MM.1S (cell line): ENCODE results near the gene EPHB1.

ENCODE experiments used
- DNase-seq: peaks from one replicate; pipeline ENCODE4 v3.0.0-alpha.2; 2015
- H2AFZ ChIP-seq: fragments of 300-600 bp; sonication (generic); 2 replicates; pipeline ENCODE4 v1.6.0; 2016; ENCODE audit warnings: antibody characterized with exemption, low read length
- H3F3A ChIP-seq: fragments of 300-600 bp; sonication (generic); 2 replicates; pipeline ENCODE4 v1.6.1; 2016; ENCODE audit warnings: mild to moderate bottlenecking, antibody characterized with exemption, low read length, moderate library complexity, mixed read lengths; ENCODE audit not compliant: insufficient read depth
- H3K27ac ChIP-seq: fragments of 300-600 bp; sonication (generic); 2 replicates; pipeline ENCODE4 v1.5.1; 2016; ENCODE audit warnings: mild to moderate bottlenecking, low read length
- H3K27me3 ChIP-seq: fragments of 300-600 bp; sonication (generic); replicated peaks from 2 replicates; pipeline ENCODE4 v1.6.0; 2016; ENCODE audit warnings: low read length; ENCODE audit not compliant: insufficient read depth
- H3K36me3 ChIP-seq: fragments of 300-600 bp; sonication (generic); replicated peaks from 2 replicates; pipeline ENCODE4 v1.6.1; 2016; ENCODE audit warnings: mild to moderate bottlenecking, low read length, mixed read lengths; ENCODE audit not compliant: insufficient read depth
- H3K4me1 ChIP-seq: fragments of 300-600 bp; sonication (generic); 2 replicates; pipeline ENCODE4 v1.6.1; 2016; ENCODE audit warnings: low read length, mixed read lengths
- H3K4me2 ChIP-seq: fragments of 300-600 bp; sonication (generic); 2 replicates; pipeline ENCODE4 v1.6.0; 2016; ENCODE audit warnings: low read depth, low read length
- H3K4me3 ChIP-seq: fragments of 300-600 bp; sonication (generic); 2 replicates; pipeline ENCODE4 v1.5.1; 2016; ENCODE audit warnings: low read length, mixed read lengths
- H3K79me2 ChIP-seq: fragments of 300-600 bp; sonication (generic); 2 replicates; pipeline ENCODE4 v1.6.1; 2016; ENCODE audit warnings: mixed run types, low read length, mixed read lengths
- H3K9ac ChIP-seq: fragments of 300-600 bp; sonication (generic); 2 replicates; pipeline ENCODE4 v1.6.1; 2016; ENCODE audit warnings: low read length, mixed read lengths
- H3K9me2 ChIP-seq: fragments of 300-600 bp; sonication (generic); replicated peaks from 2 replicates; pipeline ENCODE4 v1.6.1; 2016; ENCODE audit warnings: mild to moderate bottlenecking, low read length, mixed read lengths; ENCODE audit not compliant: insufficient read depth
- H3K9me3 ChIP-seq: fragments of 300-600 bp; sonication (generic); replicated peaks from 2 replicates; pipeline ENCODE4 v1.6.1; 2016; ENCODE audit warnings: mild to moderate bottlenecking, low read length, mixed read lengths; ENCODE audit not compliant: insufficient read depth
- H4K20me1 ChIP-seq: fragments of 300-600 bp; sonication (generic); 2 replicates; pipeline ENCODE4 v1.6.1; 2016; ENCODE audit warnings: mild to moderate bottlenecking, low read length, moderate library complexity, mixed read lengths; ENCODE audit not compliant: insufficient read depth
- EZH2 ChIP-seq: fragments of 300-600 bp; sonication (generic); optimal IDR thresholded peaks from 2 replicates; pipeline ENCODE3; 2017; ENCODE audit warnings: low read depth, mild to moderate bottlenecking, antibody characterized with exemption, low read length, mixed read lengths
- EZH2phosphoT487 ChIP-seq: fragments of 300-600 bp; sonication (generic); IDR thresholded peaks from 2 replicates; pipeline ENCODE4 v1.6.1; 2018; ENCODE audit warnings: antibody characterized with exemption, low read length
- TF ChIP-seq, protein P1 (sequence below): fragments of 300-600 bp; sonication (generic); IDR thresholded peaks from 2 replicates; pipeline ENCODE4 v1.5.1; 2016; ENCODE audit warnings: antibody characterized with exemption, low read length, mixed read lengths

The EPHB1 gene

GRCh38 chr3:135081856-135082434, 286.9 kb downstream of the EPHB1 start:
- Histone ChIP-seq H3K36me3 (no peaks in the 10 kb centered on the region), H2AFZ (no peak overlapping the region), H3F3A (no peaks in the 10 kb centered on the region), H3K79me2 (no peaks in the 10 kb centered on the region), H3K4me3 (no peak overlapping the region), H3K9me3 (no peaks in the 10 kb centered on the region), H3K9ac (no peak overlapping the region), H3K9me2 (no peaks in the 10 kb centered on the region), H3K4me1 (no peaks in the 10 kb centered on the region), H3K27ac (no peak overlapping the region), H3K27me3 (no peaks in the 10 kb centered on the region), H3K4me2 (no peak overlapping the region), H4K20me1 (no peaks in the 10 kb centered on the region)
- TF ChIP-seq EZH2 (no peak), EZH2phosphoT487 (no peak)
- TF ChIP-seq, protein P1, sequence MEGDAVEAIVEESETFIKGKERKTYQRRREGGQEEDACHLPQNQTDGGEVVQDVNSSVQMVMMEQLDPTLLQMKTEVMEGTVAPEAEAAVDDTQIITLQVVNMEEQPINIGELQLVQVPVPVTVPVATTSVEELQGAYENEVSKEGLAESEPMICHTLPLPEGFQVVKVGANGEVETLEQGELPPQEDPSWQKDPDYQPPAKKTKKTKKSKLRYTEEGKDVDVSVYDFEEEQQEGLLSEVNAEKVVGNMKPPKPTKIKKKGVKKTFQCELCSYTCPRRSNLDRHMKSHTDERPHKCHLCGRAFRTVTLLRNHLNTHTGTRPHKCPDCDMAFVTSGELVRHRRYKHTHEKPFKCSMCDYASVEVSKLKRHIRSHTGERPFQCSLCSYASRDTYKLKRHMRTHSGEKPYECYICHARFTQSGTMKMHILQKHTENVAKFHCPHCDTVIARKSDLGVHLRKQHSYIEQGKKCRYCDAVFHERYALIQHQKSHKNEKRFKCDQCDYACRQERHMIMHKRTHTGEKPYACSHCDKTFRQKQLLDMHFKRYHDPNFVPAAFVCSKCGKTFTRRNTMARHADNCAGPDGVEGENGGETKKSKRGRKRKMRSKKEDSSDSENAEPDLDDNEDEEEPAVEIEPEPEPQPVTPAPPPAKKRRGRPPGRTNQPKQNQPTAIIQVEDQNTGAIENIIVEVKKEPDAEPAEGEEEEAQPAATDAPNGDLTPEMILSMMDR = no peak
- DNase-seq = no peak

DNA sequence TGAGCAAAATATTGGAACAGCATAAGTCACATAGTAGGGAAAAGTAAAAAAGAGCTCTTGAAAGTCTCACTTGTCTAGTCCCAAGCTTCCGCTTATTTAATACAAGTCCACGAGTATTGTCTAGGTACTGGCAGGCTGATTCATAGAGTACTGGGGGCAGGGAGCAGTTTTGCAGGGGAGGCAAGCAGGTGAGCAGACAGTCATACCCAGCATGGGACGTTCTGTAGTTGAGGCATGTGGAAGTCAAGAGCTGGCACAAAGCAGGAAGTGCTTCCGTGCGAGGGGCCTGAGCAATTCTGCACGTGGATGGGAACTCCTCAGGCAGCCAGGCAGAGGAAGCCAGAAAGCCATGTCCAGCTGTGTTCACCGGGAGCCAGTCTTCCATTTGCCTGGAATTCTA, 287.6 kb downstream of the EPHB1 start:
- H3K27ac ChIP-seq = no peak overlapping the region
- DNase-seq = no peak
- no peaks in the 10 kb centered on the region for H4K20me1 ChIP-seq
- H3K4me1 ChIP-seq = no peaks in the 10 kb centered on the region
- no peak overlapping the region for H3K4me2 ChIP-seq
- H3F3A ChIP-seq = no peaks in the 10 kb centered on the region
- H2AFZ ChIP-seq = no peak overlapping the region
- no peaks in the 10 kb centered on the region for H3K9me2 ChIP-seq
- TF ChIP-seq EZH2phosphoT487 = no peak
- TF ChIP-seq EZH2 = no peak
- TF ChIP-seq, protein P1 = no peak
- H3K36me3 ChIP-seq = no peaks in the 10 kb centered on the region
- no peak overlapping the region for H3K4me3 ChIP-seq
- no peaks in the 10 kb centered on the region for H3K27me3 ChIP-seq
- no peaks in the 10 kb centered on the region for H3K9me3 ChIP-seq
- no peak overlapping the region for H3K9ac ChIP-seq
- H3K79me2 ChIP-seq = no peaks in the 10 kb centered on the region

GRCh38 chr3:135083179-135083578, 288.1 kb downstream of the EPHB1 start:
- no peaks in the 10 kb centered on the region for H3K79me2 ChIP-seq
- DNase-seq = no peak
- no peaks in the 10 kb centered on the region for H3F3A ChIP-seq
- H3K4me1 ChIP-seq = no peaks in the 10 kb centered on the region
- no peaks in the 10 kb centered on the region for H4K20me1 ChIP-seq
- no peak overlapping the region for H3K4me2 ChIP-seq
- H3K4me3 ChIP-seq = no peak overlapping the region
- TF ChIP-seq EZH2 = no peak
- TF ChIP-seq EZH2phosphoT487 = no peak
- TF ChIP-seq, protein P1 = no peak
- no peaks in the 10 kb centered on the region for H3K27me3 ChIP-seq
- H3K9me2 ChIP-seq = no peaks in the 10 kb centered on the region
- H3K9me3 ChIP-seq = no peaks in the 10 kb centered on the region
- no peak overlapping the region for H3K27ac ChIP-seq
- no peak overlapping the region for H3K9ac ChIP-seq
- H3K36me3 ChIP-seq = no peaks in the 10 kb centered on the region
- H2AFZ ChIP-seq = no peak overlapping the region
